HG02973 (cell line): ENCODE results near the gene CYP2J2.
"Not testable (repeated sequence)": the region's sequence is repeated elsewhere in the genome, so short reads cannot be mapped to it uniquely, and the experiment has no call there.

Source experiments
- ATAC-seq: cut with Tn5 transposase; IDR thresholded peaks from one replicate; pipeline ENCODE4 v1.9.1; 2021; ENCODE audit warnings: moderate library complexity; ENCODE audit not compliant: unreplicated experiment

The CYP2J2 gene

GRCh38 chr1:59926381-59927123 is at the start of gene CYP2J2:
Gene CYP2J2 (minus strand): TSS chr1:59926773. CDS start chr1:59926746, 27 bp downstream.
- no peak for ATAC-seq

- no peak for ATAC-seq
Measured at GRCh38 chr1:59973719-59974118, 47.1 kb upstream of the CYP2J2 start.

- no peak for ATAC-seq
Measured at GRCh38 chr1:59972216-59972927, 45.8 kb upstream of the CYP2J2 start.

GRCh38 chr1:59971464-59971911 is 44.9 kb upstream of the CYP2J2 start:
- ATAC-seq, result peak; percentile 71

- not testable (repeated sequence) for ATAC-seq
Measured at GRCh38 chr1:59969542-59970175, 43.1 kb upstream of the CYP2J2 start.

- ATAC-seq, result not testable (repeated sequence)
Measured at GRCh38 chr1:59968746-59969145, 42.2 kb upstream of the CYP2J2 start.

GRCh38 chr1:59967780-59968179 is 41.2 kb upstream of the CYP2J2 start:
- no peak for ATAC-seq

- ATAC-seq, result no peak
Measured at GRCh38 chr1:59967141-59967697, 40.6 kb upstream of the CYP2J2 start.

- no peak for ATAC-seq
Measured at GRCh38 chr1:59952065-59952464, 25.5 kb upstream of the CYP2J2 start.

- no peak for ATAC-seq
Measured at GRCh38 chr1:59949648-59950047, 23.1 kb upstream of the CYP2J2 start.

GRCh38 chr1:59948990-59949389 is 22.4 kb upstream of the CYP2J2 start:
- ATAC-seq, result no peak

- ATAC-seq, result peak; percentile 91
Measured at GRCh38 chr1:59947047-59947938, 20.7 kb upstream of the CYP2J2 start.

GRCh38 chr1:59945790-59946189 is 19.2 kb upstream of the CYP2J2 start:
- no peak for ATAC-seq

GRCh38 chr1:59939393-59939792 is 12.8 kb upstream of the CYP2J2 start:
- no peak for ATAC-seq

GRCh38 chr1:59937636-59938210 is 11.2 kb upstream of the CYP2J2 start:
- ATAC-seq, result no peak

GRCh38 chr1:59936358-59936821 is 9.8 kb upstream of the CYP2J2 start:
- no peak for ATAC-seq

- ATAC-seq, result no peak
Measured at GRCh38 chr1:59928996-59929395, 2.4 kb upstream of the CYP2J2 start.

GRCh38 chr1:59927213-59927612 is 640 bp upstream of the CYP2J2 start:
- no peak for ATAC-seq

GRCh38 chr1:59924653-59925052 is 1.9 kb downstream of the CYP2J2 start:
- ATAC-seq, result no peak
